Stimulated activated CD8-positive, alpha-beta memory T cell treated with anti-CD3 and anti-CD28 coated beads, Interleukin-12 subunit alpha, Interleukin-12 subunit beta, amount 100 ng/mL, for 24 hours (primary cell): Measurements from ENCODE around the gene ASPG.

Source experiments
- DNase-seq: peaks from one replicate; pipeline ENCODE4 v3.0.0-alpha.2; 2020; ENCODE audit errors: extremely low read depth

ASPG gene

DNA sequence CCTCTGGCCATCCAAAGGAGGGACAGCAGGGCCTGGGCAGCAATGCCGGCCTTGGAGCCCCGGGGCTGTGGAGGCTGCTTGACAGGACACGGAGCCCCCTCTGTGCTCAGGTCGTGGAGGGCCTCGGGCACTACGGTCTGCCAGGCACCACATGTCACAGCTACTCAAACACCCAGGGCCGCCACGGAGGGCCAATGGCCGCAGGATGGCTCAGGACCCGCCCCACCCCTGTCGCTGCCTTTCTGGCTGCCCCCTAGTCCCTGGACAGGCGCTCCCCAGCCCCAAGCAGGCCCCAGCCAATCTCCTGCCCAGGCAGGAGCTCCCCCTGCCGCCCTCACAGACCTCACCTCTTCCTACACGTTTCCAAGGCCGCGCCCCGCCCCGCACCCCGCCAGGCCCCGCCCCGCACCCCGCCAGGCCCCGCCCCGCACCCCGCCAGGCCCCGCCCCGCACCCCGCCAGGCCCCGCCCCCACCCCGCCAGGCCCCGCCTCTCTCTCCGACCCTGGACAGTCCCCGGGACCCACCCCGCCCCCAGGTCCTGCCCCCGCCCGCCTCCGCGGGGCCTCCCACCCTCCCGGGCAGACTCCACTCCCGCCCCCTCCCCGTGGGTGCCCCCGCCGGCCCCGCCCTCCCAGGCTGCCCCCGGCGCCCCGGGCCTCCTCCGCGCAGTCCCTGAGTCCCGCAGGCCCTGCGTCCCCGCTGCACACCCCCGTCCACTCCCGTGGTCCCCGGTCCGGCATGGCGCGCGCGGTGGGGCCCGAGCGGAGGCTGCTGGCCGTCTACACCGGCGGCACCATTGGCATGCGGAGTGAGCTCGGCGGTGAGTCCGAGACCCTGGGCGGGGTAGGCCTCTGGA, at the start of gene ASPG:
Gene ASPG, plus strand, starts transcription at position 669 of the 857 bp plus-strand sequence. Its CDS starts 71 bp downstream, at position 740.
- no peak for DNase-seq

- no peak for DNase-seq
Measured at GRCh38 chr14:104036212-104036611, 49.3 kb upstream of the ASPG start.

DNA sequence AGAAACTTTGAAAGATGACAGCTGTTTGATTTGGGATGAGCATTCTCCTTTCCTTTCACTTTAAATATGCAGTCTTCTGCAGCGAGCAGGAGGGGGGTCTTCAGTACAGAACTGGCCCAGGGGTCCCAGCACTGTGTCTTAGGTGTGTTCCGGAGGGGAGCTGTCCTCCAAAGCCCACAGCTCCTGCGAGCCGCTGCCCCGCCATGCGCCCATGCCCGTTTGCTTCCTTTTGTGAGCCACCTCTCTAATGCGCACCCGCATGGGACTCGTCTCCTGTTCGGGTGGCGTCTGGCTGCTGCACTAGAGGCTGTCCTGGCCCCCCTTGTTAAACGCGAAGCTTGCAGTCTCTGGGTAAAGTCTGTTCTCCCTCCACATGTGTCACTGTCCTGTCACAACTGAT, 48.4 kb upstream of the ASPG start:
- DNase-seq, result no peak

DNA sequence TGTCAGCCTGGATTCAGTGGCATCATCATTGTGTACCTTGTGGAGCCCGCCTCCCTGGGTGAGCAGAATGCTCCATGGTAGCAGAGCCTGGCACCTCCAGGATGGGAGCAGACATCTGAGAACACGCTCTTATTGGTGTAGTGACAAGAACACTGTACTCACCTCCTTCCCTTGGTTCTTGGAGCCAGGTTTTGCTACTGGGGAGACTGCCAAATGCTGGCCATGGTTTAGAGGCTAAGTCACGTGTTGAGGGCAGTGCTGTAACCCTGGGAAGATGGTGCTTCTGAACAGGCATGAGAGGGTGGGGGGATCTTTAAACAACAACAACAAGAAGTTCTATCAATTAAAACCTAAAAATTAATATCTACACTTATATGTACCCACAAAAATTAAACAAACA, 47.6 kb upstream of the ASPG start:
- no peak for DNase-seq

- no peak for DNase-seq
Measured at GRCh38 chr14:104039214-104039613, 46.3 kb upstream of the ASPG start.

DNA sequence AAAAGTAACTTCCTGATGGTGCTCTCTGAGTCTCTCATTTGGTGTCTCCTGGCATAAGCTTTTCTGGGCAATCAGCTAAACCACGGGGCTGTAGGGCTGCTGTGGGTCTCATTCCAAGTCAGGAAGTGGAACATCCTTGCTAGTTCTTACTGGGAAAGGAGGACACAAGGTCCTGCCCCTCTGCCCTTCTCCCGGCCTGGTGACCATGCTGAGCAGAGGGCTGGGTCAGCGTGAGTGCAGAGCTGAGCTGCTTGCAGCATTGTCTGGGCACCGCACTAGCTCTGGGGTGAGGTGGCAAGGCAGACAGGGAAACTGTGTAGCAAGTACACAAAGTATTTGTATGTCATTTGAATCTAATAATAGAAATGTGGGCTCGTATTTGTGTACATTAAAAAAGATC, 45.0 kb upstream of the ASPG start:
- no peak for DNase-seq

DNA sequence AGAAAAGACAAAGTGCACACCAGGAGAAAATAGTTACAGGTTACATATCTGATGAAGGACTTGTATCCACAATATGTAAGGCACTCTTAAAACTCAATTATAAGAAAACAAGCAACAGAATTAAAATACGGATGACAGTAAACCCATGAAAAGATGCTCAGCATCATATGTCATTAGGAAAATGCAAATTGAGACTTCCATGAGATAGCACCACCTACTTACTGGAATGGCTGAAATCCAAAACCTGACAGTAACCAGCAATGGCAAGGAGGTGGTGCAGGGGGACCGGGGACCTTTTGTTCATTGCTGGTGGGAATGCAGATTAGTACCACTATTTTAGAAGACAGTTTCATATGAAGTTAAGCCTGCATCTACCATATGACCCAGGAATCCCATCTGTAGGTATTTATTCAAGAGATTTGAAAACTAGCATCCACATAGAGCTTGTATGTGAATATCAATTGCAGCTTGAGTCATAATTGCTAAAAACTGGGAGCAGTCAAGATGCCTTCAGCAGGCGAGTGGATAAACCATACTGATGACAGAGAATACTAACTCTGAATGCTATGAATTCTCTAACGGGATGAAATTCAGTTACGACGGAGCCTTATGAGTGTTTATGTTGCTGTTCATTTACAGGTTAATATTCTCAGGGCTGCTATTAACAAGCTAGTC, 43.9 kb upstream of the ASPG start:
- no peak for DNase-seq

DNA sequence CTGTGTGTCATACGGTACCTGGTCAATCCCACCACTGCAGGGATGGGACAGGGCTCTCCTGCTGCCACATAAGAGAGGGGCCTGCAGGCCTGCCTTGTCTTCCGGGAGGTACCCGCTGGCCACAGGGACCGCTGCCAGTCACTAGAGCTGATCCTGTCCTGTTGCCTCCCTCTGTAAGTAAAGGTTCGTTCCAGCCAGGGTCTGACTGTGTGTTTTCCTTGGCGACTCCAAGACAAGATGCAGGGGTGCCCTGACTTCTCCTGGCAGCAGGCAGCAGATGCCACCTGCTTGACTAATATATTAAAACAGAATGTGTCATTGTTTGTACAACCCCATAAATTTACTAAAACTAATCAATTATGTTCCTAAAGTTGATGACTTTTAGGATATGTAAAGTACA, 41.5 kb upstream of the ASPG start:
- no peak for DNase-seq

DNA sequence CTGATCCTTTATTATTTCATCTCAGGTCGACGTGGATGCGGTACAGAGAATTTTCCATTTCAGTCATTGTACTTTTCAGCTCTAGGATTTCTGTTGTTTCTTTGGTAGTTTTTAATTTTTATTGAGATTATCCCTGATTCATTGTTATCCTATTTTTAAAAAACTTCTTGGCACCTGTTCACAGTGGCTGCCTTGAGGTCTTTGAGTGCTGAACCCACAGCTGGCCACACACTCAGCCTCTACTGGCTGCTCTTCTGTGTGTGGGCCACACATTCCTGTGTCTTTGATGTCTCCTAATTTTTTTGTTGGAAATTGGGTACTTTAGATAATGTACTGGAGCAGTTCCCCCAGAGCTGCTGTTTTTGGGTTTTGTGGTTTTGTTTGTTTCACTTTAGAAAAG, 37.7 kb upstream of the ASPG start:
- DNase-seq, result no peak

GRCh38 chr14:104048758-104049507, 36.6 kb upstream of the ASPG start:
- no peak for DNase-seq

GRCh38 chr14:104049576-104050240, 35.8 kb upstream of the ASPG start:
- DNase-seq, result no peak

DNA sequence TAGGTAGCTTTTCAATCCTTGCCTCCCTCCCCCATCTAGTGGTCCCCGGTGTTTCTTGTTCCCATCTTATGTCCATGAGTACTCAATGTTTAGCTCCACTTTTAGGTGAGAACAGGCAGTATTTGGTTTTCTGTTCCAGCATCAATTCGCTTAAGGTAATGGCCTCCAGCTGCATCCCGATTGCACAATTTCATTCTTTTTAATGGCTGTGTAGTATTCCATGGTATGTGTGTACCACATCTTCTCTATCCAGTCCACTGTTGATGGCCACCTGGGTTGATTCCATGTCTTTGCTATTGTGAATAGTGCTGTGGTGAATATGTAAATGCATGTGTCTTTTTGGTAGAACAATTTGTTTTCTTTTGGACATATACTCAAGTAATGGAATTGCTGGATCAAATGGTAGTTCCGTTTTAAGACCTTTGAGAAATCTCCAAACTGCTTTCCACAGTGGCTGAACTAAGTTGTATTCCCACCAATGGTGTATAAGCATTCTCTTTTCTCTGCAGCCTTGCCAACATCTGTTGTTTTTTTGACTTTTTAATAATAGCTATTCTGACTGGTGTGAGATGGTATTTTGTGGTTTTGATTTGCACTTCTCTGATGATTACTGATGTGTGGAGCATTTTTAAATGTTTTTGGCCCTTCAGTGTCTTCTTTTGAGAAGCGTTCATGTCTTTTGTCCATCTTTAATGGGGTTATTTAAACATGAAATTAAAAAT, 34.2 kb upstream of the ASPG start:
- DNase-seq, result no peak

DNA sequence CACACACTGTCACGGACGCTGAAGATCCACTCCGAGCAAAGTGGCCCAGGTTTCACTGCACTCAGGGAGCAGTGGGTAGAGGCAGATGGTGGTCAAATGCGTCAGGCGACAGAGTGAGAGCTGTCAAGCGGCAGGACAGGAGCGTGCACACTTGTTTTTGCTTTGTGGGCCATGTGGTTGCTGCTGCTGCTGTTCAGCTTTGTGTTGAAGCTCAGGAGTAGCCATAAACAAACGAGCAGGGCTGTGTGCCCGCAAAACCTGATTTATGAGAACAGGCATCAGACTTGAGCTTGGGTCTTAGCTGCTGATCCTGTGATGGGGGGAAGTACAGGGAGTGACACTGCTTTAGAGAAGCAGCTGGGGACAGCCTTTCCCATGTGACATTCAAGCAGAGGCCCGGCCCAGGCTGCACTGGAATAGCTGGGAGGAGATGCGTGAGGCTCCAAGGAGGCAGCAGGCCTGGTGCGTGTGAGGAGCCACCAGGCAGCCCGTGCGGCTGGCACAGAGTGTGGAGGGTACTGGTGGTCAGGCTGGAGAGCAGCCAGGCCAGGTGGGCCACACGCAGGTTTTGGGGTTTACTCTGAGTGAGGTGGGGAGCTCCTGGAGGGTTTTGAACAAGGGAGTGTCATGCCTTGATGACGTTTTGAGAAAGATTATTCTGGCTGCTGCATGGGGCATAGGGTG, 31.1 kb upstream of the ASPG start:
- no peak for DNase-seq

DNA sequence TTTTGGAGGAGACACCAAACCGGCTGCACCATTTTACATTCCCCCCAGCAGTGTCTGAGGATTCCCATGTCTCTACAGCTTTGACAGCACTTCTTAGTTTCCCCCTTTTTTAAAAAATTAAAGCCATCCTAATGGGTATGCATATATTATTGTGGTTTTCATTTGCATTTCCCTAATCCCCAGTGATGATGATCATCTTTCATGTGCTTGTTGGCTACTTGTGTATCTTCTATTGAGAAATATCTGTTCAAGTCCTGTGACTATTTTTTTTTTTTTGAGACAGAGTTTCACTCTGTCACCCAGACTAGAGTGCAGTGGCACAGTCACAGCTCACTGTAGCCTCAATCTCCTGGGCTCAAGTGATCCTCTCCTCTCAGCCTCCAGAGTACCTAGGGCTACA, 23.2 kb upstream of the ASPG start:
- DNase-seq, result no peak

- DNase-seq, result no peak
Measured at GRCh38 chr14:104064003-104064402, 21.5 kb upstream of the ASPG start.

- DNase-seq, result no peak
Measured at GRCh38 chr14:104066279-104066678, 19.2 kb upstream of the ASPG start.

DNA sequence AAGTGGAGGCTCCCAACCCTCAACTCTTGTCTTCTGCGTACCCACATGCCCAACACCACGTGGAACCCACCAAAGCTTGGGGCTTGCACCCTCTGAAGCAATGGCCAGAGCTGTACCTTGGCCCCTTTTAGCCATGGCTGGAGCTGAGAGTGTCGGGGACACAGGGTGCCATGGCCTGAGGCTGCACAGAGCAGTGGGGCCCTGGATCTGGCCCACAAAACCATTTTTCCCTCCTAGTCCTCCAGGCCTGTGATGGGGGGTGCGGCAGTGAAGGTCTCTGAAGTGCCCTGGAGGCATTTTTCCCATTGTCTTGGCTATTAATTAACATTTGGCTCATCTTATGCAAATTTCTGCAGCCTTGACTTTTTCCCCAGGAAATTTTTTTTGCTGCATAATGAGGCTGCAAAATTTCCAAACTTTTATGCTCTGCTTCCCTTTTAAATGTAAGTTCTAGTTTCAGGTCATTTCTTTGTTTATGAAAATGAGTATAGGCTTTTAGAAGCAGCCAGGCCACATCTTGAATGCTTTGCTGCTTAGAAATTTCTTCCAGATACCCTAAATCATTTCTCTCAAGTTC, 18.7 kb upstream of the ASPG start:
- no peak for DNase-seq

- no peak for DNase-seq
Measured at GRCh38 chr14:104069541-104069940, 16.0 kb upstream of the ASPG start.

DNA sequence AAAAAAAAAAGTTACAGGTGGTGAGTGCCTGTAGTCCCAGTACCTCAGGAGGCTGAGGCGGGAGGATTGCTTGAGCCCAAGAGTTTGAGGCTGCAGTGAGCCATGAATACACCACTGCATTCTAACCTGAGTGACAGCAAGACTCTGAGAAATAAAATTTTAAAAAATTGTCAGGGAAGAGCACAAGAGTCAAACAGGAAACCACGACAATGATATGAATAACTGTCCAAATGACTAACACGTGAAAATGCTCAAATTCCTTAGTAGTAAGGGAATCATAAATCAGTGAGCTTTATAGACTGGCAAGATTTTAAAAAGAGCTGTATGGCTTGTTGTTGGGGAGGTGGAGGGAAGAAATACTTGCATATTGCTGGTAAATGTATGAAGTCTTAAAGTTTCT, 12.9 kb upstream of the ASPG start:
- DNase-seq, result no peak

DNA sequence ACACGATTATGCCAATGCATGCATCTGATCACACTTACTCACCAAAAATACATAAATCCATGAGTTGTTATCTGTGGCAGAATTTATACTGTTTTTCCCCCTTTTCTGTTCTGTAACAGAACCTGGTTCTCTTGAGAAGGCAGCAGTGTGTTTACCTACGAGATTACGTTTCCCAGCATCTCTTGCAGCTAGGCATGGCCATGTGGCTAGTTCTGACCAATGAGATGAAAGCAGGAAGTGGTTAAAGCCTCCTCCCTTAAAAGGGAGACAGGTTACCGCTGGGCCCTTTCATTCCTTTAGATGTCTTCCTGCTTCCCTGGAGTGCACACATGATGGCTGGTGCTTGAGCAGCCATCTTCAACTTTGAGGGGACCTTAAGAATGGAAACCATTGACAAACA, 11.7 kb upstream of the ASPG start:
- DNase-seq, result no peak
